ENCODE measurements around the gene DENND1A.

- TF ChIP-seq GATA3 (IDR thresholded peaks at IDR 0.05; ENCODE audit: low read depth, low read length): no peak
- no peak for TF ChIP-seq GATA2 (IDR thresholded peaks at IDR 0.05; ENCODE audit: low read depth, low read length)
Measured at GRCh38 chr9:123832176-123832575, 97.8 kb downstream of the DENND1A start.

All from SH-SY5Y (cell line).